ENCODE results near the gene ZFP57.
"Not testable (repeated sequence)": the region's sequence is repeated elsewhere in the genome, so short reads cannot be mapped to it uniquely, and the experiment has no call there.

ZFP57 gene

GRCh38 chr6:29673161-29673560 lies 7.8 kb downstream of the ZFP57 start:
- peaks cover 10% of the 10 kb centered on the region for H3K4me1 ChIP-seq (ENCODE audit: low read length)
- no peaks in the 10 kb centered on the region for H4K20me1 ChIP-seq (ENCODE audit: insufficient read depth, low read length)
- TF ChIP-seq CTCF (IDR thresholded peaks at IDR 0.05; ENCODE audit: low read length), result no peak
- no peak for TF ChIP-seq EZH2phosphoT487 (IDR thresholded peaks at IDR 0.05; ENCODE audit: low read length)
- no peak for TF ChIP-seq EZH2 (optimal IDR thresholded peaks at IDR 0.05; ENCODE audit: low read depth, low read length)
- H3K4me3 ChIP-seq (ENCODE audit: low read length), result no peak overlapping the region
- H3K27ac ChIP-seq (ENCODE audit: low read length), result no peak overlapping the region
- H3K27me3 ChIP-seq (replicated peaks; ENCODE audit: insufficient read depth, low read length), result no peaks in the 10 kb centered on the region
- no peaks in the 10 kb centered on the region for H3F3A ChIP-seq (ENCODE audit: insufficient read depth, low read length)
- H3K9ac ChIP-seq (ENCODE audit: low read length), result no peak overlapping the region
- no peak for DNase-seq
- no peaks in the 10 kb centered on the region for H3K9me3 ChIP-seq (replicated peaks; ENCODE audit: insufficient read depth, low read length)
- H3K79me2 ChIP-seq (ENCODE audit: low read length), result no peaks in the 10 kb centered on the region
- no peak overlapping the region for H3K4me2 ChIP-seq (ENCODE audit: low read depth, low read length)
- H2AFZ ChIP-seq (ENCODE audit: low read length), result no peak overlapping the region
- no peaks in the 10 kb centered on the region for H3K36me3 ChIP-seq (replicated peaks; ENCODE audit: insufficient read depth, low read length)
- no peaks in the 10 kb centered on the region for H3K9me2 ChIP-seq (replicated peaks; ENCODE audit: insufficient read depth, low read length)

GRCh38 chr6:29672116-29672515 lies 8.8 kb downstream of the ZFP57 start:
- not testable (repeated sequence) for H3K79me2 ChIP-seq (ENCODE audit: low read length); H3K36me3 ChIP-seq (replicated peaks; ENCODE audit: insufficient read depth, low read length); H3K9me3 ChIP-seq (replicated peaks; ENCODE audit: insufficient read depth, low read length); H3K9me2 ChIP-seq (replicated peaks; ENCODE audit: insufficient read depth, low read length); H3K4me1 ChIP-seq (ENCODE audit: low read length); H3K9ac ChIP-seq (ENCODE audit: low read length); H3K4me3 ChIP-seq (ENCODE audit: low read length); H4K20me1 ChIP-seq (ENCODE audit: insufficient read depth, low read length); H3K27ac ChIP-seq (ENCODE audit: low read length); H2AFZ ChIP-seq (ENCODE audit: low read length); H3F3A ChIP-seq (ENCODE audit: insufficient read depth, low read length); H3K27me3 ChIP-seq (replicated peaks; ENCODE audit: insufficient read depth, low read length); H3K4me2 ChIP-seq (ENCODE audit: low read depth, low read length); DNase-seq

GRCh38 chr6:29671026-29671425 lies 9.9 kb downstream of the ZFP57 start:
- DNase-seq, result no peak
- Histone ChIP-seq H3K9ac (ENCODE audit: low read length) (no peak overlapping the region), H4K20me1 (ENCODE audit: insufficient read depth, low read length) (no peaks in the 10 kb centered on the region), H3K4me1 (ENCODE audit: low read length) (no peaks in the 10 kb centered on the region), H3F3A (ENCODE audit: insufficient read depth, low read length) (no peaks in the 10 kb centered on the region), H3K79me2 (ENCODE audit: low read length) (no peaks in the 10 kb centered on the region), H2AFZ (ENCODE audit: low read length) (no peak overlapping the region), H3K9me3 (replicated peaks; ENCODE audit: insufficient read depth, low read length) (no peaks in the 10 kb centered on the region), H3K27ac (ENCODE audit: low read length) (no peak overlapping the region), H3K27me3 (replicated peaks; ENCODE audit: insufficient read depth, low read length) (no peaks in the 10 kb centered on the region), H3K4me2 (ENCODE audit: low read depth, low read length) (no peak overlapping the region), H3K9me2 (replicated peaks; ENCODE audit: insufficient read depth, low read length) (no peaks in the 10 kb centered on the region), H3K36me3 (replicated peaks; ENCODE audit: insufficient read depth, low read length) (no peaks in the 10 kb centered on the region), H3K4me3 (ENCODE audit: low read length) (no peak overlapping the region)
- TF ChIP-seq EZH2phosphoT487 (IDR thresholded peaks at IDR 0.05; ENCODE audit: low read length) (no peak), CTCF (IDR thresholded peaks at IDR 0.05; ENCODE audit: low read length) (no peak), EZH2 (optimal IDR thresholded peaks at IDR 0.05; ENCODE audit: low read depth, low read length) (no peak)

- Histone ChIP-seq H3K4me3 (ENCODE audit: low read length) (no peak overlapping the region), H3K79me2 (ENCODE audit: low read length) (no peaks in the 10 kb centered on the region), H2AFZ (ENCODE audit: low read length) (no peak overlapping the region), H3K27me3 (replicated peaks; ENCODE audit: insufficient read depth, low read length) (no peaks in the 10 kb centered on the region), H3K36me3 (replicated peaks; ENCODE audit: insufficient read depth, low read length) (no peaks in the 10 kb centered on the region), H3K4me2 (ENCODE audit: low read depth, low read length) (no peak overlapping the region), H3K9me3 (replicated peaks; ENCODE audit: insufficient read depth, low read length) (no peaks in the 10 kb centered on the region), H3K4me1 (ENCODE audit: low read length) (no peaks in the 10 kb centered on the region), H3K9me2 (replicated peaks; ENCODE audit: insufficient read depth, low read length) (no peaks in the 10 kb centered on the region), H3F3A (ENCODE audit: insufficient read depth, low read length) (no peaks in the 10 kb centered on the region), H3K9ac (ENCODE audit: low read length) (no peak overlapping the region), H3K27ac (ENCODE audit: low read length) (no peak overlapping the region), H4K20me1 (ENCODE audit: insufficient read depth, low read length) (no peaks in the 10 kb centered on the region)
- TF ChIP-seq EZH2 (optimal IDR thresholded peaks at IDR 0.05; ENCODE audit: low read depth, low read length), result no peak
- TF ChIP-seq CTCF (IDR thresholded peaks at IDR 0.05; ENCODE audit: low read length), result no peak
- TF ChIP-seq EZH2phosphoT487 (IDR thresholded peaks at IDR 0.05; ENCODE audit: low read length), result no peak
- DNase-seq, result no peak
These were observed 13.8 kb downstream of the ZFP57 start for GRCh38 chr6:29667158-29667557.

All from MM.1S (cell line).